ENCODE data around the gene SERAC1.

The SERAC1 gene

DNA sequence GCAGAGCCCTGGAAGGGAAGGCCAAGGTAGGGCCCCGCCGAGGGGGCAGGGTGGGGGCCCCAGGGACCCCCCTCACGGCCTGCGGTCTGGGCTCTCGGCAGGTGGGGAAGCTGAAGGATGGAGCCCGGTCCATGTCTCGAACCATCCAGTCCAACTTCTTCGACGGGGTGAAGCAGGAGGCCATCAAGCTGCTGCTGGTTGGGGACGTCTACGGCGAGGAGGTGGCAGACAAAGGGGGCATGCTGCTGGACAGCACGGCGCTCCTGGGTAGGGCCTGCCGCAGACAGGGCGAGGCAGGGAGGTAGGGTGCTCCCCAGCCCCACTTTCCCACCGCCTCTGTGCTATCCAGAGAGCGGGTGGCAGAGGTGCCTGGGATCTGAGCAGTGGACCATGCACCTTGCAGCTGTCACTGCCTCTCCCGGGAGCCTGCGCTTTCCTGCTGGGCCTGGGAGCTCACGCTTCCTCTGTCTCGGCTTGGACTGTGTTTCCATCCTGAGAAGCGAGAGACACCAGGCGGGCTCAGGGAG is 103.3 kb downstream of the SERAC1 start:
- DNase-seq (ENCODE audit: extremely low spot score, insufficient read length, low read depth) (no peak), FAIRE-seq (no peak)

DNA sequence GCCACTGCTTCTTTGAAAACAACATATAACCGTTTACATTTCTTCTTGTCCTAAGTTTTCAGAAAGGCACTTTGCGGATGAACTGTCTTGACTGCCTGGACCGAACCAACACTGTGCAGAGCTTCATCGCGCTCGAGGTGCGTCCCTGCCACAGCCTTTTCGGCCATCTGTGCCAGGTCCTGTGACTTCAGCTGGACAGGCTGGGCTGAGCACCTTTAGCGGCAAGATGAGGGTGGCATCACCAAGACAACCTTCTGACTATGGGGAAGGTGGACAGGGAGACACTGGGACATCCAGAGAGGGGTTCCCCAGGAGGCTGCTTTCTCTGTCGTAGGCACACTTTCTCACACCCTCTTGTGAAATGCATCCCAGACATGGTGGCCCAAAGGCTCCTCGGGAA is 104.3 kb downstream of the SERAC1 start:
- DNase-seq (ENCODE audit: extremely low spot score, insufficient read length, low read depth) (no peak), FAIRE-seq (no peak)

DNA sequence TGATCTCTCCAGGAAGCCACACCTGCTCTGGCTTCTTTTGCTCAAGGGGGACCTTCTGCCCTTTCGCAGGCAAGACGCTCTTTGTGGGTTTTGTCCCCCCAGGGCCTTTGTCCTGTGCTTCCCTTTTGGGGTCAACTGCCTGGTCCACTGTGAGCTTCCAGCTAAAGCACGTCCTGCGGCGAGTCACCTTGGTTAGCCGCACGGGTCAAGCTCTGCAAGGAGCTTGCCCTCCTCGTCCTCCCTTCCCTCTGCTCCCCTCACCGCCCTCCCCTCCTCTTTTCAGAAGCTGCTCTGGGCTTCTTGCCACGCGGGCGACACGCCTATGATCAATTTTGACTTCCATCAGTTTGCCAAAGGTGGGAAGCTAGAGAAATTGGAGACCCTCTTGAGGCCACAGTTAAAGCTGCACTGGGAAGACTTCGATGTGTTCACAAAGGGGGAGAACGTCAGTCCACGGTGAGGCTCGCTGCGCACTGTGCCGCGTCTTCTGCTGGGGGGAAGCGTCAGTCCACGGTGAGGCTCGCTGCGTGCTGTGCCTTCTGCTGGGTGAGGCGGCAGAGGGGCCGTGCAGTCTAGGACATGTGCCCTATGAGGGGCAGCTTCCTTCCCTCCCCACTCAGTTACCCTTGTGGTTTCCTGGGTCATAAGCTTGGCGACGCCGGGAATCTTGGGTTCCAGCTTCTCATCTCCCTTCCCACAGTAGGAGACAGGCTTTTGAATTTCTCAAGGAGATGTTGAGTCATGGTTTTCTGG is 106.2 kb downstream of the SERAC1 start:
- FAIRE-seq: no peak
- DNase-seq (ENCODE audit: extremely low spot score, insufficient read length, low read depth): no peak

DNA sequence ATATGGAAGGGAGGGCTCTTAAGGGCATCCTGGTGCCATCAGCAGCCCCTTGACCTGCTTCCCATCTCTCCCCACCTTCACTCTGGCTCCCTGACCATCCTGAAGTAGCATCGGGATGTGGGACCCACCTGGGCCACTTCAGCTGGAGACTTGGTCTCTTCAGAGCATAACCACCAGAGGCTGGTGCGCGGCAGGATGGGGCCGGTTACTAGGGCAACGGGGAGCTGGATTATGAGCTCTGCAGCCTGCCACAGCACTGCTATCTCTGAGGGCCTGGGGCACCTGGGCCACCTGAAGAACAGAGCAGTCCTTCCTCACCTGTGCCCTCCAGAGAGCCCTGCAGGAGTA is 106.7 kb downstream of the SERAC1 start:
- FAIRE-seq (no peak), DNase-seq (ENCODE audit: extremely low spot score, insufficient read length, low read depth) (no peak)

DNA sequence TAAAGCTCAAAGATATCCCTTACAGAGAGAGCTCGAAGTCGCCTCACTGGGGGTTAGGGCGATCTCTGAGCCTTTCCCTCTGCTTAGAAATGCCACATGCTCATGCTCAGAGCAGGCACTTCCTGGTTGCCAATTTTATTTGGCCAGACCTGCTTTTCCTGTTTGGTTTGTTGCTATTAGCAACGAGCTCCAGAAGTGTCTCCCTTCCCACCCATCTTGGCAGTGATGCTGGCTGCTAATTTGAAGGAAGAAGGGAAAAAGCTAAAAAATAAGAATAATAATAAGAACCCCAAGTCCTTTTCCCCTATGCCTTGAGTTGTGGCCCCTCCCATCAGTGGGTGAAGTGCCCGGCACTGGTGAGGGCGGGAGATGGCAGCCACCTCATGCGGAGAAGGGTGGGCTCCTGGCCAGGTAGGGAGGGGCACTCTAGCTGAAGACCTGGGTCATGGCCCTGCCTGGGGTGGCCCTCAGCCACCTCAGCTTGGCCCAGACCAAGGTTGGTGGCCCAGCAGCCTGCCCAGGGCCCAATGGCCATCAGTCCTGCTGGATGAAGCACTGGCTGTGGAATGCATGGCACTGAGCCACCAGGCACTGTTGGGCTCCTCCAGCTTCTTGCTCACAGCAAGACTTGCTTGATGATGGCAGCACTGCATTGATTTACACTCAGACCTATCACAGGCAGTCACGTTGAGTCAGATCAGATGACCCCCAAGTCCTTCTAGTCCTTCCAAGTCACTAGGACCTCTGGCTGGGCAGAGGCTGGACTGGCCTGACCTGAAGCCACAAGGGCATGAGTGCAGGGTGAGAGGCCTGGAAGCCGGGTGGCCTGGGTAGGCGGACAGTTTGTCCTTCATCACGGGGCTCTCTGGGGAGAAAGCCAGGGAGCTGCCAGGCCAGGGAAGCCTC is 107.4 kb downstream of the SERAC1 start:
- FAIRE-seq (no peak), DNase-seq (ENCODE audit: extremely low spot score, insufficient read length, low read depth) (no peak)
